Caki2 (cell line): ENCODE data around the gene CAPN3. TPM values are rescaled to one million over a fixed set of nuclear protein-coding genes. Genes with fewer than 3 reads are reported as not detected.

Experiments used
- DNase-seq: peaks from one replicate; pipeline ENCODE4 v3.0.0-alpha.2; 2015; ENCODE audit warnings: low read depth
- in situ Hi-C: cut with HindIII; loops from 2 replicates; pipeline ENCODE4 v1.10.0; 2016; ENCODE audit warnings: low sequenced_read_pairs, low pct_unique_long_range_greater_than_20kb, mixed read lengths
- total RNA-seq: library from RNA; depleted of rRNA; stranded (reverse); fragments of >200 nt; shearing (Covaris generic); gene quantifications from 2 replicates; pipeline ENCODE4 v1.2.3, GENCODE V29; 2014; ENCODE audit warnings: low replicate concordance

Gene CAPN3
- total RNA-seq, 1 experiment from 2014 or later: not detected

GRCh38 chr15:42378011-42378410, 18.7 kb downstream of the CAPN3 start:
- in situ Hi-C loops: no loop called here
- DNase-seq: no peak

- in situ Hi-C loops: no loop called here
- no peak for DNase-seq
Observed at GRCh38 chr15:42384597-42384996, 25.3 kb downstream of the CAPN3 start.

GRCh38 chr15:42385206-42385979, 26.1 kb downstream of the CAPN3 start:
- in situ Hi-C loops: no loop called here
- DNase-seq: peak; percentile 12

- DNase-seq: no peak
- in situ Hi-C loops: no loop called here
Observed at GRCh38 chr15:42385980-42386700, 26.8 kb downstream of the CAPN3 start.

GRCh38 chr15:42387603-42388002, 28.3 kb downstream of the CAPN3 start:
- in situ Hi-C loops: no loop called here
- DNase-seq: no peak

GRCh38 chr15:42392309-42393024, 33.2 kb downstream of the CAPN3 start:
- no peak for DNase-seq
- in situ Hi-C loops: no loop called here

GRCh38 chr15:42394106-42394505, 34.8 kb downstream of the CAPN3 start:
- DNase-seq: no peak
- in situ Hi-C loops: no loop called here

GRCh38 chr15:42395838-42396237, 36.5 kb downstream of the CAPN3 start:
- in situ Hi-C loops: no loop called here
- no peak for DNase-seq

GRCh38 chr15:42401544-42402454, 42.5 kb downstream of the CAPN3 start:
- DNase-seq: no peak
- in situ Hi-C loops: no loop called here

- in situ Hi-C loops: no loop called here
- DNase-seq: no peak
Observed at GRCh38 chr15:42402455-42403205, 43.3 kb downstream of the CAPN3 start.

GRCh38 chr15:42403389-42403788, 44.1 kb downstream of the CAPN3 start:
- in situ Hi-C loops: no loop called here

GRCh38 chr15:42404461-42405235, 45.3 kb downstream of the CAPN3 start:
- DNase-seq: no peak
- in situ Hi-C loops: no loop called here

More at GRCh38 chr15:42403389-42403788, 44.1 kb downstream of the CAPN3 start:
- no peak for DNase-seq

- DNase-seq: no peak
- in situ Hi-C loops: no loop called here
Observed at GRCh38 chr15:42405863-42406482, 46.7 kb downstream of the CAPN3 start.

- DNase-seq: no peak
- in situ Hi-C loops: no loop called here
Observed at GRCh38 chr15:42408178-42408577, 48.9 kb downstream of the CAPN3 start.

- DNase-seq: no peak
- in situ Hi-C loops: no loop called here
Observed at GRCh38 chr15:42409011-42409410, 49.7 kb downstream of the CAPN3 start.

GRCh38 chr15:42411884-42412283, 52.6 kb downstream of the CAPN3 start:
- no peak for DNase-seq
- in situ Hi-C loops: no loop called here
